T-cell (primary cell): ENCODE results near the gene IPO5. TPM values are rescaled to one million over a fixed set of nuclear protein-coding genes. Genes with fewer than 3 reads are reported as not detected.

Source experiments
- ATAC-seq, 4 experiments: fragments of 200-7000 bp in 3 of 4; fragments of 150-1000 bp in 1 of 4; cut with Tn5 transposase; replicated peaks in 1 of 4; 1 replicate in 3 of 4; 2 replicates in 1 of 4; pipeline ENCODE4 v1.10.0; 2021; ENCODE audit warnings: moderate library complexity in 3 of 4, mild to moderate bottlenecking in 2 of 4, moderate number of reproducible peaks in 1 of 4
- CTCF ChIA-PET, 2 donors: fragments of 300-600 bp; sonication (Branson Sonifier 250); formaldehyde crosslinking; loops; one replicate each; lab custom pipeline; 2022; ENCODE audit warnings: antibody characterized with exemption in 2 of 2; lab: Charles Lee
- POLR2A ChIA-PET, 2 donors: fragments of 300-600 bp; sonication (Branson Sonifier 250); formaldehyde crosslinking; loops; one replicate each; lab custom pipeline; 2022; ENCODE audit warnings: antibody characterized with exemption in 2 of 2; lab: Charles Lee
- DNase-seq, 35 experiments: peaks; one replicate each; pipeline versions ENCODE4 v3.0.0 to v3.0.0-alpha.2; 2013 to 2023
- H3K27ac ChIP-seq: one replicate; pipeline ENCODE4 v1.5.1; 2013; ENCODE audit warnings: low read length
- H3K27me3 ChIP-seq, 2 experiments: replicated peaks in 1 of 2; 1 replicate in 1 of 2; 2 replicates in 1 of 2; pipeline versions ENCODE4 v1.6.1 to v1.7.0; 2013; ENCODE audit warnings: low read length in 1 of 2, mixed read lengths in 1 of 2; ENCODE audit not compliant: control insufficient read depth in 2 of 2, insufficient read depth in 2 of 2; ENCODE audit errors: extremely low read depth in 1 of 2
- H3K36me3 ChIP-seq, 2 donors: 1 replicate in 1 of 2; 2 replicates in 1 of 2; pipeline versions ENCODE4 v1.6.1 to v1.7.0; 2013; ENCODE audit warnings: low read length in 1 of 2; ENCODE audit not compliant: control insufficient read depth in 2 of 2, insufficient read depth in 1 of 2; ENCODE audit errors: extremely low read depth in 1 of 2
- H3K4me1 ChIP-seq, 2 experiments: 1 replicate in 1 of 2; 2 replicates in 1 of 2; pipeline versions ENCODE4 v1.6.1 to v1.7.0; 2013; ENCODE audit warnings: low read length in 2 of 2, mixed read lengths in 1 of 2; ENCODE audit not compliant: insufficient read depth in 2 of 2, control insufficient read depth in 1 of 2; ENCODE audit errors: extremely low read depth in 1 of 2
- H3K4me3 ChIP-seq, 2 donors: 1 replicate in 1 of 2; 2 replicates in 1 of 2; pipeline versions ENCODE4 v1.5.1 to v1.7.0; 2013; ENCODE audit warnings: mild to moderate bottlenecking in 2 of 2, low read length in 1 of 2, moderate library complexity in 1 of 2; ENCODE audit not compliant: control insufficient read depth in 1 of 2; ENCODE audit errors: extremely low read depth in 1 of 2
- H3K9me3 ChIP-seq: 2 replicates; pipeline ENCODE4 v1.7.0; 2013
- H3K27ac Mint-ChIP-seq, 2 donors: one replicate each; pipeline ENCODE4 v1.8.0; 2020 to 2021; ENCODE audit warnings: mild to moderate bottlenecking in 2 of 2, mixed read lengths in 2 of 2
- H3K27me3 Mint-ChIP-seq, 2 donors: one replicate each; pipeline ENCODE4 v1.8.0; 2021 to 2022; ENCODE audit warnings: mixed read lengths in 2 of 2
- H3K36me3 Mint-ChIP-seq: one replicate; pipeline ENCODE4 v1.8.0; 2021; ENCODE audit warnings: mixed read lengths
- H3K4me1 Mint-ChIP-seq, 3 donors: one replicate each; pipeline ENCODE4 v1.8.0; 2020 to 2022; ENCODE audit warnings: mixed read lengths in 3 of 3, mild to moderate bottlenecking in 1 of 3
- H3K4me3 Mint-ChIP-seq, 3 donors: one replicate each; pipeline ENCODE4 v1.8.0; 2020 to 2022; ENCODE audit warnings: mild to moderate bottlenecking in 3 of 3, mixed read lengths in 3 of 3, moderate library complexity in 3 of 3
- H3K9me3 Mint-ChIP-seq, 3 donors: one replicate each; pipeline ENCODE4 v1.8.0; 2020 to 2022; ENCODE audit warnings: mixed read lengths in 3 of 3
- WGBS: methylation state at CpG from one replicate; pipeline ENCODE4 v1.1.5; 2013; ENCODE audit warnings: missing lambda C conversion rate; ENCODE audit not compliant: insufficient coverage; 5-methylcytosine and 5-hydroxymethylcytosine counted together
- total RNA-seq, 35 experiments: library from RNA in 6 of 35; stranded (reverse) in 6 of 35; fragments of 120-200 nt in 1 of 35; gene quantifications; one replicate each; pipeline versions ENCODE4 v1.2.1 to v1.2.4 and lab custom pipeline; 2013 to 2026

IPO5 gene
- total RNA-seq, 5 donors from 2014 or later (not counting 1 experiment from before 2014, with no cell fraction given) = 70.7 to 81.6 (median 75.7) TPM

GRCh38 chr13:98013241-98013640 lies 59.8 kb downstream of the IPO5 start:
- Histone ChIP-seq H3K9me3 (no peaks in the 10 kb centered on the region), H3K4me1 (no peaks in the 10 kb centered on the region), H3K27ac (no peak overlapping the region), H3K27me3 (no peaks in the 10 kb centered on the region), H3K36me3 (peaks cover 18 to 80% of the 10 kb centered on the region in 2 donors), H3K4me3 (no peak overlapping the region)
- ChIA-PET POLR2A (no interaction called here), CTCF (no interaction called here)
- no peaks in the 10 kb centered on the region for H3K4me1 Mint-ChIP-seq
- H3K27me3 Mint-ChIP-seq = no peaks in the 10 kb centered on the region
- no peak overlapping the region for H3K4me3 Mint-ChIP-seq
- H3K27ac Mint-ChIP-seq = no peak overlapping the region
- WGBS = 86% methylated on average over 3 of the region's 9 CpGs
- peaks cover 53% of the 10 kb centered on the region for H3K36me3 Mint-ChIP-seq
- no peak for DNase-seq
- H3K9me3 Mint-ChIP-seq = no peaks in the 10 kb centered on the region
- no peak for ATAC-seq

DNA sequence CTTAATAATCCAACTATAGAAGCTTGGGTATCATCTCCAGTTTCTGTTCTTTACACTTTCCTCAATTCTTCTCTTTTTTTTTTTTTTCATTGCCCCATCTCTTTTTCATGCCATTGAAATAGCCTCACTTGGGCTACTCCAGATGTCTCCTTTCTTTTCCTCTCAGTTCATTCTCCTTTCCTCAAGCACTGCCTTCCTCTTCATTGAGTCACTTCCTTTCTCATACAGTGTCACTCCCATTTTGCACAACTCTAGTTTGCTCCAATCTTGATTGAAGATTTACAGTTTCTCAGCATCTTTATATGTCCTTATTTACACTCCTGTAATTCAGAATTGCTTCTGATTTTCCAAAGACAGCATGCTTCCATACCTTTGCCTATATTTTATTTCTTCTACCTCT lies 61.3 kb downstream of the IPO5 start:
- DNase-seq = no peak
- no peak overlapping the region for H3K4me3 Mint-ChIP-seq
- no peaks in the 10 kb centered on the region for H3K9me3 Mint-ChIP-seq
- no peak overlapping the region for H3K27ac ChIP-seq
- H3K36me3 Mint-ChIP-seq = peaks cover 55% of the 10 kb centered on the region
- H3K4me1 ChIP-seq = no peaks in the 10 kb centered on the region
- H3K4me1 Mint-ChIP-seq = no peaks in the 10 kb centered on the region
- no peaks in the 10 kb centered on the region for H3K27me3 ChIP-seq
- H3K27me3 Mint-ChIP-seq = no peaks in the 10 kb centered on the region
- ATAC-seq = no peak
- H3K27ac Mint-ChIP-seq = no peak overlapping the region
- ChIA-PET CTCF (interaction anchor here in 1 of 2 donors (0.6 kb wide), 1 partner anchor 61 kb away, joined by 3 read pairs; no protein-coding TSS in a partner anchor), POLR2A (no interaction called here)
- H3K36me3 ChIP-seq = peaks cover 11 to 85% of the 10 kb centered on the region in 2 donors
- H3K4me3 ChIP-seq = no peak overlapping the region
- no peaks in the 10 kb centered on the region for H3K9me3 ChIP-seq

DNA sequence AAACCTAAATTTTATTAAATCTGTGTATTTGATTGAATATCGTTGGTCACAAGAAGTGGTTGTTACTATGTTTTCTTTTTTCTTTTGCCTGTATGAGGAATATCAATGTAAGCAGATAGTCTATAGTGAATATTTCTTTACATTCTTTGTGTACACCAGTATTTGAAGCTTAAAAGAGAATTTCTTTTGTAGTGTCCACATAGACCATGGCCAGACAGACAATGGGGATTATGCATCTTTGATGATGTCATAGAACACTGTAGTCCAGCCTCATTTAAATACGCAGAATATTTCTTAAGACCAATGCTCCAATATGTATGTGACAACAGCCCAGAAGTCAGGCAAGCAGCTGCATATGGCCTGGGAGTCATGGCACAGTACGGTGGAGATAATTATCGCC lies 64.8 kb downstream of the IPO5 start:
- H3K4me3 ChIP-seq = no peak overlapping the region
- Mint-ChIP-seq H3K4me3 (no peak overlapping the region), H3K36me3 (peaks cover 60% of the 10 kb centered on the region), H3K27ac (no peak overlapping the region), H3K27me3 (no peaks in the 10 kb centered on the region), H3K9me3 (no peaks in the 10 kb centered on the region), H3K4me1 (no peaks in the 10 kb centered on the region)
- 94% methylated on average over 3 of the region's 4 CpGs for WGBS
- CTCF ChIA-PET = no interaction called here
- DNase-seq (no peak), ATAC-seq (no peak)
- no peaks in the 10 kb centered on the region for H3K27me3 ChIP-seq
- no peaks in the 10 kb centered on the region for H3K4me1 ChIP-seq
- peaks cover 16 to 76% of the 10 kb centered on the region in 2 donors for H3K36me3 ChIP-seq
- POLR2A ChIA-PET = no interaction called here
- H3K9me3 ChIP-seq = no peaks in the 10 kb centered on the region
- H3K27ac ChIP-seq = no peak overlapping the region

DNA sequence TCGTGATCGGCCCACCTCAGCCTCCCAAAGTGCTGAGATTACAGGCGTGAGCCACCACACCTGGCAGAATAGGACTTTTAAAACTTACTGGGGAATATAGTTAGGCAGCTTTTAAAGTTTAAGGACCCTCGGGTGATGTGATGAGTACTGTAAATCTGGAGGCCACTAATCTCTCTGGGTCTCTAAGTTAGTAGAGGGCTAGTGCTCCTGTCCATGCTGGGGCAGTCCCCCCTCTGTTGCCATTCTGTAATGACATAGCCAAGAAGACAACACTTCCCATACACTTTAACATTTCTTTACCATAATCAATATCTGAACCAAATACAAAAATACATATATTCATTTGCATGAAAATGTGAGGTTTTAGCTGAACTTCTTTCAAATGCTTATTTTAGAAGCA lies 65.7 kb downstream of the IPO5 start:
- no peak overlapping the region for H3K4me3 ChIP-seq
- H3K9me3 ChIP-seq = no peaks in the 10 kb centered on the region
- no peaks in the 10 kb centered on the region for H3K4me1 ChIP-seq
- Mint-ChIP-seq H3K4me1 (no peaks in the 10 kb centered on the region), H3K36me3 (peaks cover 57% of the 10 kb centered on the region), H3K9me3 (no peaks in the 10 kb centered on the region), H3K4me3 (no peak overlapping the region), H3K27me3 (no peaks in the 10 kb centered on the region), H3K27ac (no peak overlapping the region)
- DNase-seq (no peak), ATAC-seq (no peak)
- CTCF ChIA-PET = no interaction called here
- H3K27ac ChIP-seq = no peak overlapping the region
- peaks cover 8 to 72% of the 10 kb centered on the region in 2 donors for H3K36me3 ChIP-seq
- POLR2A ChIA-PET = no interaction called here
- no peaks in the 10 kb centered on the region for H3K27me3 ChIP-seq
- no CpG with 5 or more reads among the region's 4 CpGs for WGBS

- no peak for ATAC-seq
These were observed 66.8 kb downstream of the IPO5 start for GRCh38 chr13:98020271-98020670.

GRCh38 chr13:98022210-98022609 lies 68.7 kb downstream of the IPO5 start:
- POLR2A ChIA-PET = no interaction called here
- no CpG with 5 or more reads among the region's 1 CpG for WGBS

More at GRCh38 chr13:98020271-98020670, 66.8 kb downstream of the IPO5 start:
- H3K4me3 Mint-ChIP-seq = no peak overlapping the region
- POLR2A ChIA-PET = no interaction called here
- Histone ChIP-seq H3K4me3 (no peak overlapping the region), H3K36me3 (peaks cover 10 to 67% of the 10 kb centered on the region in 2 donors), H3K4me1 (no peaks in the 10 kb centered on the region), H3K27ac (no peak overlapping the region), H3K27me3 (no peaks in the 10 kb centered on the region), H3K9me3 (no peaks in the 10 kb centered on the region)
- no peaks in the 10 kb centered on the region for H3K27me3 Mint-ChIP-seq
- H3K9me3 Mint-ChIP-seq = no peaks in the 10 kb centered on the region
- WGBS = no CpG with 5 or more reads among the region's 3 CpGs
- H3K36me3 Mint-ChIP-seq = peaks cover 50% of the 10 kb centered on the region
- no peak overlapping the region for H3K27ac Mint-ChIP-seq
- no peak for DNase-seq
- CTCF ChIA-PET = no interaction called here
- no peaks in the 10 kb centered on the region for H3K4me1 Mint-ChIP-seq

DNA sequence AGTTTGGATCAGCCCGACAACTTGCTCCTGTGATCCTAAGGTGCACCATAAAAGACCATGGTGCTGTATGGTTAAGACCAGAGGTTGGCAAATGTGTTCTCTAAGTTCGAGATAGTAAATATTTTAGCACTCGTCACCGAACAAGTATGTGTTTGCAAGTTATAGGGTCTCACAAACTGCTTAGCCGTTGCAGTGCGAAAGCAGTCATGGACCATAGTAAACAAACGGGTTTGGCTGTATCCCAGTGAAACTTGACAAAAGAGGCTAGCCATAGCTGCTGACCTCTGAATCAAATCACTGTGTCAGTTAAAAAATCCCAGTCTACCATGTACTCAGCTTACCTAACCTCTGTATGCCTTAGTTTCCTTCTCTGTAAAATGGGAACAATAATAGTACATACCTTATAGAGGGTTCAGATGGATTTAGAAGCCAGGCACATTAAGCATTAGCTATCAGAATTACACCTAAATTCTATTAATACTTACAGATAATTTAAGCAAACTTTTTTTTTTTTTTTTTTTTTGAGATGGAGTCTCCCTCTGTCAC lies 72.1 kb downstream of the IPO5 start:
- no peaks in the 10 kb centered on the region for H3K9me3 Mint-ChIP-seq
- H3K27me3 Mint-ChIP-seq = no peaks in the 10 kb centered on the region
- no peak for ATAC-seq
- no peaks in the 10 kb centered on the region for H3K9me3 ChIP-seq
- H3K27ac Mint-ChIP-seq = no peak overlapping the region
- peaks cover 7 to 24% of the 10 kb centered on the region in 2 donors for H3K36me3 ChIP-seq
- no peaks in the 10 kb centered on the region for H3K27me3 ChIP-seq
- no peaks in the 10 kb centered on the region for H3K4me1 ChIP-seq
- WGBS = 99% methylated on average over 7 of the region's 7 CpGs
- H3K4me3 Mint-ChIP-seq = no peak overlapping the region
- H3K4me3 ChIP-seq = no peak overlapping the region
- H3K27ac ChIP-seq = no peak overlapping the region
- ChIA-PET POLR2A (no interaction called here), CTCF (no interaction called here)
- peaks cover 19% of the 10 kb centered on the region for H3K36me3 Mint-ChIP-seq
- DNase-seq = no peak
- H3K4me1 Mint-ChIP-seq = no peaks in the 10 kb centered on the region

More at GRCh38 chr13:98022210-98022609, 68.7 kb downstream of the IPO5 start:
- CTCF ChIA-PET = no interaction called here
- H3K27me3 Mint-ChIP-seq = no peaks in the 10 kb centered on the region
- Histone ChIP-seq H3K27me3 (no peaks in the 10 kb centered on the region), H3K9me3 (no peaks in the 10 kb centered on the region), H3K27ac (no peak overlapping the region), H3K36me3 (peaks cover 7 to 51% of the 10 kb centered on the region in 2 donors), H3K4me3 (no peak overlapping the region), H3K4me1 (no peaks in the 10 kb centered on the region)
- no peak overlapping the region for H3K27ac Mint-ChIP-seq
- H3K36me3 Mint-ChIP-seq = peaks cover 42% of the 10 kb centered on the region
- ATAC-seq = no peak
- no peak overlapping the region for H3K4me3 Mint-ChIP-seq
- no peaks in the 10 kb centered on the region for H3K4me1 Mint-ChIP-seq
- H3K9me3 Mint-ChIP-seq = no peaks in the 10 kb centered on the region
- DNase-seq = no peak
